ENCODE measurements around the gene DLG5. TPM values are rescaled to one million over a fixed set of nuclear protein-coding genes. Genes with fewer than 3 reads are reported as not detected.
A peak's percentile ranks its signal among the peaks of the same experiment; 100 is the strongest.

DLG5 gene
- polyA plus RNA-seq, 1 of the 3 experiments (the other 2 are of a cell fraction) = 31.3 TPM

- no peak for TF ChIP-seq SIN3A (IDR thresholded peaks at IDR 0.05; ENCODE audit: borderline replicate concordance, low read depth, low read length)
- TF ChIP-seq ZBTB33 (IDR thresholded peaks at IDR 0.05; ENCODE audit: borderline replicate concordance, low read depth) = no peak
- no peak for TF ChIP-seq MXI1 (IDR thresholded peaks at IDR 0.05; ENCODE audit: low read depth, low read length)
- H3K79me2 ChIP-seq (ENCODE audit: insufficient read depth) = peaks cover 55% of the 10 kb centered on the region
- peaks cover 0 to 36% of the 10 kb centered on the region in 2 experiments; a peak in 2 of 4 replicates for H3K4me1 ChIP-seq (ENCODE audit: control insufficient read depth in 1 of 2, insufficient read depth in 2 of 2, low read depth in 1 of 2, low read length in 1 of 2)
- POLR2A ChIA-PET = no interaction called here
- H3K4me3 ChIP-seq (ENCODE audit: low read depth in 2 of 2, low read length in 1 of 2) = no peak overlapping the region
- H2AFZ ChIP-seq (ENCODE audit: low read depth) = no peak overlapping the region
- WGBS (ENCODE audit: low lambda C conversion rate) = 92% methylated on average over 2 of the region's 2 CpGs
- DNase-seq = no peak
- H3K27ac ChIP-seq (ENCODE audit: low read depth in 2 of 2, low read length in 1 of 2) = no peak overlapping the region
- H3F3A ChIP-seq (replicated peaks; ENCODE audit: insufficient read depth) = no peaks in the 10 kb centered on the region
- CTCF ChIA-PET = interaction anchor here (1.0 kb wide), 1 partner anchor 15 kb away, joined by 6 read pairs; no protein-coding TSS in a partner anchor
- no peaks in the 10 kb centered on the region for H3K9me3 ChIP-seq
- peaks cover 38% of the 10 kb centered on the region for H4K20me1 ChIP-seq (ENCODE audit: insufficient read depth)
- no peaks in the 10 kb centered on the region for H3K27me3 ChIP-seq (ENCODE audit: insufficient read depth)
- no peak overlapping the region for H3K9ac ChIP-seq
- no peak overlapping the region for H3K4me2 ChIP-seq
- H3K36me3 ChIP-seq (replicated peaks in 1 of 2; ENCODE audit: control insufficient read depth in 1 of 2, insufficient read depth in 2 of 2, low read length in 1 of 2) = peaks cover 10 to 21% of the 10 kb centered on the region in 2 experiments
- no peaks in the 10 kb centered on the region for H3K9me2 ChIP-seq
Observed at GRCh38 chr10:77862595-77862994, 64.0 kb downstream of the DLG5 start.

- H3F3A ChIP-seq (replicated peaks; ENCODE audit: insufficient read depth) = no peaks in the 10 kb centered on the region
- no peak overlapping the region for H3K9ac ChIP-seq
- CTCF ChIA-PET = interaction anchor here (3.3 kb wide), 1 partner anchor 14 kb away, joined by 13 read pairs; no protein-coding TSS in a partner anchor
- H3K4me1 ChIP-seq (ENCODE audit: control insufficient read depth in 1 of 2, insufficient read depth in 2 of 2, low read depth in 1 of 2, low read length in 1 of 2) = peaks cover 0 to 26% of the 10 kb centered on the region in 2 experiments; a peak in 2 of 4 replicates
- H3K27me3 ChIP-seq (ENCODE audit: insufficient read depth) = no peaks in the 10 kb centered on the region
- no peak overlapping the region for H3K4me2 ChIP-seq
- H2AFZ ChIP-seq (ENCODE audit: low read depth) = no peak overlapping the region
- TF ChIP-seq MEF2A (IDR thresholded peaks at IDR 0.05; ENCODE audit: borderline replicate concordance, low read depth) = no peak
- no peak for TF ChIP-seq SMC3 (IDR thresholded peaks at IDR 0.05; ENCODE audit: low read depth, low read length)
- TF ChIP-seq TAF1 (IDR thresholded peaks at IDR 0.05; ENCODE audit: borderline replicate concordance, low read depth, low read length) = no peak
- no peak for TF ChIP-seq RAD21 (IDR thresholded peaks at IDR 0.05; ENCODE audit: low read length)
- TF ChIP-seq PBX3 (IDR thresholded peaks at IDR 0.05) = no peak
- no peak for TF ChIP-seq FOXM1 (IDR thresholded peaks at IDR 0.05; ENCODE audit: low read depth)
- TF ChIP-seq RCOR1 (IDR thresholded peaks at IDR 0.05; ENCODE audit: low read length) = no peak
- TF ChIP-seq FOXJ3 (CRISPR knock-in tag; IDR thresholded peaks at IDR 0.05) = no peak
- H3K36me3 ChIP-seq (replicated peaks in 1 of 2; ENCODE audit: control insufficient read depth in 1 of 2, insufficient read depth in 2 of 2, low read length in 1 of 2) = peaks cover 10 to 13% of the 10 kb centered on the region in 2 experiments
- POLR2A ChIA-PET = no interaction called here
- peak overlapping the region in 1 of 2 experiments; percentile 18; a peak in 1 of 4 replicates for H3K27ac ChIP-seq (ENCODE audit: low read depth in 2 of 2, low read length in 1 of 2)
- H3K9me2 ChIP-seq = no peaks in the 10 kb centered on the region
- no peak overlapping the region for H3K4me3 ChIP-seq (ENCODE audit: low read depth in 2 of 2, low read length in 1 of 2)
- peaks cover 55% of the 10 kb centered on the region for H3K79me2 ChIP-seq (ENCODE audit: insufficient read depth)
- peaks cover 38% of the 10 kb centered on the region for H4K20me1 ChIP-seq (ENCODE audit: insufficient read depth)
- DNase-seq = no peak
- no peaks in the 10 kb centered on the region for H3K9me3 ChIP-seq
- 95% methylated on average over 6 of the region's 6 CpGs for WGBS (ENCODE audit: low lambda C conversion rate)
Observed at GRCh38 chr10:77861366-77861765, 65.2 kb downstream of the DLG5 start.
